ENCODE measurements around the gene SGCD. TPM values are rescaled to one million over a fixed set of nuclear protein-coding genes. Genes with fewer than 3 reads are reported as not detected.

Gene SGCD
- total RNA-seq: 10 to 100 TPM; 16.7 to 38.6 (median 27.7) TPM

DNA sequence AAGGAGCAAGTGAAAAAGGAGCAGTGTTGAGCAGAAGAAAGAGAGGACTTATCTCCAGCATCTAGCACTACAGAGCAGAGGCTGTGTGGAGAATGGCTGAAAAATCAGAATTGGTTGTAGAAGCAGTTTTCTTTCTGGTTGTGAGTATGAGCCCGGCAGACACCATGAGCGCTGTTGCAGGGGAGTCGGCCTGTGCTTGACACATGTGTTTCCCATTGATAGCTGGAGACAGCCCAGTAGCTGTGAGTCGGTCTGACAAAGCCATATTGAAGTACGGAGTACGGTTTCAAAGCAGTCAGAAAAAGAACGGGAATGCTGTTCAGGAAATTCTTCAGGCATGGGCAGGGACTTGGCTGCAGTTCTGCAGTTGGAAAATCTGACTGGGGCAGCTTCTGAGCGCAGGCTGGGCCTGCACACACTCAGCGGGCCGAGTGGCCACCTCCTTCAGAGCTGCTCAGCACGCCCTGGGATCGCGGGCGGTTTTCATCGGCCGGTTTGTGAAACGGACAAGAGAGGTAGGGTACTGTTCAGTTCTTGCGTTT lies at the start of gene SGCD:
Gene SGCD (plus strand): TSS at position 447 of the 542 bp plus-strand sequence.
- WGBS: 6% methylated on average over 16 of the region's 18 CpGs
- H3K27me3 ChIP-seq: no peaks in the 10 kb centered on the region
- H3K4me3 ChIP-seq: peak within 1 kb of the TSS; percentile 55 to 62 (median 58)
- peak within 1 kb of the TSS; percentile 75 to 87 (median 80) for H3K27ac ChIP-seq (replicated peaks in 1 of 4)
- peaks cover 0 to 39% (median 31%) of the 10 kb centered on the region in 4 donors for H3K4me1 ChIP-seq
- no peak for DNase-seq (ENCODE audit: extremely low spot score)
- intact Hi-C loops (cut with DNase I): loop anchor here (5.0 to 10.0 kb wide), 2 partner anchors 148 to 256 kb away; no protein-coding TSS in a partner anchor
- H3K9me3 ChIP-seq: no peaks in the 10 kb centered on the region
- TF ChIP-seq POLR2AphosphoS5 (IDR thresholded peaks at IDR 0.05) (peak; percentile 71 to 92), EP300 (IDR thresholded peaks at IDR 0.05) (no peak), POLR2A (IDR thresholded peaks at IDR 0.05; ENCODE audit: low read depth) (no peak)
- TF ChIP-seq, protein P1, sequence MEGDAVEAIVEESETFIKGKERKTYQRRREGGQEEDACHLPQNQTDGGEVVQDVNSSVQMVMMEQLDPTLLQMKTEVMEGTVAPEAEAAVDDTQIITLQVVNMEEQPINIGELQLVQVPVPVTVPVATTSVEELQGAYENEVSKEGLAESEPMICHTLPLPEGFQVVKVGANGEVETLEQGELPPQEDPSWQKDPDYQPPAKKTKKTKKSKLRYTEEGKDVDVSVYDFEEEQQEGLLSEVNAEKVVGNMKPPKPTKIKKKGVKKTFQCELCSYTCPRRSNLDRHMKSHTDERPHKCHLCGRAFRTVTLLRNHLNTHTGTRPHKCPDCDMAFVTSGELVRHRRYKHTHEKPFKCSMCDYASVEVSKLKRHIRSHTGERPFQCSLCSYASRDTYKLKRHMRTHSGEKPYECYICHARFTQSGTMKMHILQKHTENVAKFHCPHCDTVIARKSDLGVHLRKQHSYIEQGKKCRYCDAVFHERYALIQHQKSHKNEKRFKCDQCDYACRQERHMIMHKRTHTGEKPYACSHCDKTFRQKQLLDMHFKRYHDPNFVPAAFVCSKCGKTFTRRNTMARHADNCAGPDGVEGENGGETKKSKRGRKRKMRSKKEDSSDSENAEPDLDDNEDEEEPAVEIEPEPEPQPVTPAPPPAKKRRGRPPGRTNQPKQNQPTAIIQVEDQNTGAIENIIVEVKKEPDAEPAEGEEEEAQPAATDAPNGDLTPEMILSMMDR (IDR thresholded peaks at IDR 0.05): peak in 1 of 3 experiments; percentile 9
- H3K36me3 ChIP-seq: no peaks in the 10 kb centered on the region

DNA sequence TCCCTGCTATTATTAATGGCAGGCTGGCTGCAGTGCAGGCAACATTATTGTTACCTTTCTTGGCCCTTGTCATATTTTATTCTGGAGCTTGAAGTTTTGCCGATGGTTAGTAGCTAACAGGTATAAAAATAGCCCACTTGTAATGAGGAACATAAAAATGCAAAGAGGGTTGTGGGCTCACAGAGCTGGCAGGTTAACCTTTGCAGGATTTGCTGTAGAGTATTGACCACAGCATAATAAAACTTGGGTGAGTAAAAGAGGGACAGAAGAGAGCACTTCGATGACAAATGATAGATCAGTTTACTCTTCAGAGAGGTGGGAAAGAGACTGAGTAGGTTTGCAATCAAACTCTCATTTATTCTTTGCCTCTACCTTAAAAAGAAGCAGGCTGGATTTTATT lies 49.7 kb upstream of the SGCD start:
- Histone ChIP-seq H3K27me3 (no peaks in the 10 kb centered on the region), H3K4me1 (peaks cover 0 to 3% (median 0%) of the 10 kb centered on the region in 4 donors), H3K27ac (replicated peaks in 1 of 4) (no peak overlapping the region), H3K4me3 (no peak overlapping the region), H3K36me3 (no peaks in the 10 kb centered on the region), H3K9me3 (no peaks in the 10 kb centered on the region)
- intact Hi-C loops (cut with DNase I): no loop called here
- DNase-seq (ENCODE audit: extremely low spot score): no peak
- TF ChIP-seq POLR2AphosphoS5 (IDR thresholded peaks at IDR 0.05): no peak
- TF ChIP-seq EP300 (IDR thresholded peaks at IDR 0.05): no peak
- TF ChIP-seq, protein P1 (IDR thresholded peaks at IDR 0.05): no peak
- TF ChIP-seq POLR2A (IDR thresholded peaks at IDR 0.05; ENCODE audit: low read depth): no peak
- 62% methylated on average over 2 of the region's 2 CpGs for WGBS

DNA sequence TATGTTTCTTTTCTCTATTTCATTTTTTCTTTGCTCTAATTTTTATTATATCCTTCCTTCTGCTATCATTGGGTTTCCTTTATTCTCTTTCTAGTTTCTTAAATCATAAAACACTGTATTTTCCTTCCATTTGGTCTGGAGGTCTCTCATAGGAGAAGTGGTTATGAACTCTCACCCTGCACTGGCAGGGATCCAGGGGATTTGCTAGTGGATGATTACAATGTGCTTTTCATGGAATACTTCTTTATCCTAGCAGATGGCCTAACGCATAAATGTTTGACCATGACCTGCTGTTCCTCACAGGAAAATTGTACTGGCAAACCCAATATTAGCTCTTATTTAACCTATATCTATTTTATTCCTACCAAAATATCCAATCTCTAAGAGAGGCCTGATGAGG lies 31.5 kb upstream of the SGCD start:
- Histone ChIP-seq H3K27ac (replicated peaks in 1 of 4) (no peak overlapping the region), H3K27me3 (no peaks in the 10 kb centered on the region), H3K4me1 (no peaks in the 10 kb centered on the region), H3K36me3 (no peaks in the 10 kb centered on the region), H3K9me3 (no peaks in the 10 kb centered on the region), H3K4me3 (no peak overlapping the region)
- TF ChIP-seq POLR2A (IDR thresholded peaks at IDR 0.05; ENCODE audit: low read depth) (no peak), POLR2AphosphoS5 (IDR thresholded peaks at IDR 0.05) (no peak), EP300 (IDR thresholded peaks at IDR 0.05) (no peak)
- TF ChIP-seq, protein P1 (IDR thresholded peaks at IDR 0.05): no peak
- WGBS: 86% methylated on average over 1 of the region's 1 CpG
- DNase-seq (ENCODE audit: extremely low spot score): no peak
- intact Hi-C loops (cut with DNase I): no loop called here

DNA sequence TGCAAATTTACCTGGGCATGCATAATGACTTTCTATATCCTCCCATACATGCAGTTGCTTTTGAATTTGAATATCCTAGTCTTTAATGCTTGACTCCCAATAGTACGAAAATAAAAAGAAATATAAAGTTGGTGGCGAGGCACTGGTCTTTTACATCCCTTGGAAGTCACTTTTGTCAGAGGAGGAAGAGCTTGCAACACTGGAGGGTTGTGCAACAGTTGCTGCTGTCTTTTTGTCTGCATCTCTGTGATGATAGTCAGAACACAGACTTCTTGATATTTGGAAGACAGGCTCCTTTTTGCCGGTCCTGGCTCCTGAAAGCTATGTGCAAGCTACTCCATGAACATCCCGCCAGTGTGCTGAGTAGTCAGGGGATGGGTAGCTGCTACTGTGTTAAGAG lies 16.8 kb upstream of the SGCD start:
- DNase-seq (ENCODE audit: extremely low spot score): no peak
- no peak overlapping the region for H3K4me3 ChIP-seq
- H3K36me3 ChIP-seq: no peaks in the 10 kb centered on the region
- TF ChIP-seq, protein P1 (IDR thresholded peaks at IDR 0.05): no peak
- TF ChIP-seq POLR2A (IDR thresholded peaks at IDR 0.05; ENCODE audit: low read depth): no peak
- no peak for TF ChIP-seq POLR2AphosphoS5 (IDR thresholded peaks at IDR 0.05)
- TF ChIP-seq EP300 (IDR thresholded peaks at IDR 0.05): no peak
- H3K9me3 ChIP-seq: peaks cover 0 to 7% (median 0%) of the 10 kb centered on the region in 4 donors
- no peaks in the 10 kb centered on the region for H3K27me3 ChIP-seq
- H3K27ac ChIP-seq (replicated peaks in 1 of 4): no peak overlapping the region
- intact Hi-C loops (cut with DNase I): no loop called here
- peaks cover 0 to 5% (median 0%) of the 10 kb centered on the region in 4 donors for H3K4me1 ChIP-seq
- 93% methylated on average over 4 of the region's 4 CpGs for WGBS
